ENCODE measurements around the gene CUX1.

- TF ChIP-seq CTCF (IDR thresholded peaks at IDR 0.05) (no peak), POLR2A (IDR thresholded peaks at IDR 0.05) (no peak), POLR2AphosphoS5 (IDR thresholded peaks at IDR 0.05) (no peak)
Observed at GRCh38 chr7:102190776-102191350, 373.4 kb downstream of the CUX1 start.

Data from breast epithelium (tissue), 3 donors.